Peyer's patch (tissue), 4 donors: ENCODE results near the gene GSTM4. TPM values are rescaled to one million over a fixed set of nuclear protein-coding genes. Genes with fewer than 3 reads are reported as not detected.

Source experiments
- DNase-seq, 3 donors: peaks; one replicate each; pipeline ENCODE4 v3.0.0-alpha.2; 2017 to 2019
- H3K27ac ChIP-seq, 4 donors: fragments of 200-600 bp; sonication (generic); one replicate each; pipeline ENCODE4 v1.5.1; 2016 to 2019
- H3K27me3 ChIP-seq, 2 donors: fragments of 200-600 bp; sonication (generic); one replicate each; pipeline ENCODE4 v1.5.1; 2019
- H3K36me3 ChIP-seq, 3 donors: fragments of 200-600 bp; sonication (generic); one replicate each; pipeline ENCODE4 v1.5.1; 2016 to 2019
- H3K4me1 ChIP-seq, 4 donors: fragments of 200-600 bp; sonication (generic); one replicate each; pipeline ENCODE4 v1.5.1; 2016 to 2019
- H3K4me3 ChIP-seq, 4 donors: fragments of 200-600 bp; sonication (generic); 1 replicate in 3 of 4; 2 replicates in 1 of 4; pipeline ENCODE4 v1.5.1; 2016 to 2019; ENCODE audit warnings: mild to moderate bottlenecking in 1 of 4
- H3K9me3 ChIP-seq, 4 donors: fragments of 200-600 bp; sonication (generic); one replicate each; pipeline ENCODE4 v1.5.1; 2016 to 2019; ENCODE audit warnings: mild to moderate bottlenecking in 1 of 4
- POLR2A ChIP-seq, 2 donors: fragments of 450-650 bp; IDR thresholded peaks; one replicate each; pipeline ENCODE4 v1.5.1; 2017; ENCODE audit warnings: antibody characterized with exemption in 2 of 2, mild to moderate bottlenecking in 2 of 2, moderate library complexity in 2 of 2
- total RNA-seq, 4 donors: library from RNA; depleted of rRNA; stranded (reverse); fragments of >200 nt; gene quantifications; one replicate each; pipeline ENCODE4 v1.1.0, GENCODE V29; 2016
- TF ChIP-seq, protein P1 (sequence below), 6 experiments: fragments of 450-650 bp in 4 of 6; fragments of 200-600 bp in 2 of 6; sonication (generic) in 1 of 6; IDR thresholded peaks; one replicate each; pipeline ENCODE4 v1.5.1; 2017 to 2019; ENCODE audit warnings: antibody characterized with exemption in 6 of 6, mild to moderate bottlenecking in 3 of 6, moderate library complexity in 1 of 6

Gene GSTM4
- total RNA-seq, 4 donors from 2014 or later, result 76.7 to 276 (median 228) TPM

DNA sequence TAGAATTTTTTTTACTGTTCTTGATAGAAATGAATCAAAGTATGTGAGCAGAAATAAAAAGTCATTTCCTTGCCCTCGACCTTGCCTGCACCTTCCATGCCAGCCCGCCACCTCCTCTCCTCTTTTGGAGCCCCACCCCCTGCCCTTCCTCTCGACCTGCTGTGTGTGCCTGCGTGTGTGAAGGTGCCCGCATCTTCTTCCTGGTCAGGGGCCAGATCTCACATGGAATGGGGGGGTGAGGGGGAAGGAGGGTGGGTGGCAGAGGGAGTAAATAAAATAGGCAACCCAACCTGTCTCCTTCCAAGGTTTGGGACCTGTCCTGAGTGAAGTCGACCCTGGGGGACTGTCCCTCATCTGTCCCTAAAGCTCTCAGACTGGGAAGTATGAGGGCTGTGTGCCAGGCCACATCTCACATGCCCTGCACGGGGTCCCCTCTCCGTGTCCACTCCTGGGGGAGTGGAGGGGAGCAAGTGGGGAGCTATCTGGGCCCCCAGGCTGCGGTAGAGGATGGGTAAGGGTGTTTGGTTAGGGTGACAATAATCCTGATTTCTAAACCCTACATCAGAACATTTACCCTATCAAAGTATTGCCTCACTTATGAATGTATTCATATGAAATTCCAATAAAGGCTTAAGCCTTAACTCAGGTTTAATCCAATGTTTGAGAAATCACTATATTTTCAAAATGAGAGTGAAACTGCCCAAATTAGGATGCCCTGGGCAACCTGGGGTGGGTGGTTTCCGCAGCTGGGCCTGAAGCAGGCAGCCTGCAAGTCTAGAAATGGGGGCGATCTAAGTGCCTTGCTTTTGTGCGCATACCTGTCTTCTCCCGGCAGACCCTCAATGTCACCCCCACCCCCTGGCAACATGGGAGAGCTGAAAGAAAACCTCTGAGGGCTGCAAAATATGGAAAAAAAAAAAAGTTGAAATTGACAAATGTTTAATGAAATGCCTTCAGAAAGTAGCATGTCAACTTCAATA, 20.8 kb upstream of the GSTM4 start:
- Histone ChIP-seq H3K4me3 (no peak overlapping the region), H3K9me3 (no peaks in the 10 kb centered on the region), H3K27me3 (no peaks in the 10 kb centered on the region), H3K4me1 (peaks cover 0 to 33% (median 5%) of the 10 kb centered on the region in 4 donors), H3K36me3 (peaks cover 0 to 15% (median 0%) of the 10 kb centered on the region in 3 donors), H3K27ac (peak overlapping the region in 1 of 4 donors; percentile 19)
- DNase-seq, result peak in 1 of 3 donors; percentile 46
- TF ChIP-seq, protein P1, sequence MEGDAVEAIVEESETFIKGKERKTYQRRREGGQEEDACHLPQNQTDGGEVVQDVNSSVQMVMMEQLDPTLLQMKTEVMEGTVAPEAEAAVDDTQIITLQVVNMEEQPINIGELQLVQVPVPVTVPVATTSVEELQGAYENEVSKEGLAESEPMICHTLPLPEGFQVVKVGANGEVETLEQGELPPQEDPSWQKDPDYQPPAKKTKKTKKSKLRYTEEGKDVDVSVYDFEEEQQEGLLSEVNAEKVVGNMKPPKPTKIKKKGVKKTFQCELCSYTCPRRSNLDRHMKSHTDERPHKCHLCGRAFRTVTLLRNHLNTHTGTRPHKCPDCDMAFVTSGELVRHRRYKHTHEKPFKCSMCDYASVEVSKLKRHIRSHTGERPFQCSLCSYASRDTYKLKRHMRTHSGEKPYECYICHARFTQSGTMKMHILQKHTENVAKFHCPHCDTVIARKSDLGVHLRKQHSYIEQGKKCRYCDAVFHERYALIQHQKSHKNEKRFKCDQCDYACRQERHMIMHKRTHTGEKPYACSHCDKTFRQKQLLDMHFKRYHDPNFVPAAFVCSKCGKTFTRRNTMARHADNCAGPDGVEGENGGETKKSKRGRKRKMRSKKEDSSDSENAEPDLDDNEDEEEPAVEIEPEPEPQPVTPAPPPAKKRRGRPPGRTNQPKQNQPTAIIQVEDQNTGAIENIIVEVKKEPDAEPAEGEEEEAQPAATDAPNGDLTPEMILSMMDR (IDR thresholded peaks at IDR 0.05), result no peak
- no peak for TF ChIP-seq POLR2A (IDR thresholded peaks at IDR 0.05)

DNA sequence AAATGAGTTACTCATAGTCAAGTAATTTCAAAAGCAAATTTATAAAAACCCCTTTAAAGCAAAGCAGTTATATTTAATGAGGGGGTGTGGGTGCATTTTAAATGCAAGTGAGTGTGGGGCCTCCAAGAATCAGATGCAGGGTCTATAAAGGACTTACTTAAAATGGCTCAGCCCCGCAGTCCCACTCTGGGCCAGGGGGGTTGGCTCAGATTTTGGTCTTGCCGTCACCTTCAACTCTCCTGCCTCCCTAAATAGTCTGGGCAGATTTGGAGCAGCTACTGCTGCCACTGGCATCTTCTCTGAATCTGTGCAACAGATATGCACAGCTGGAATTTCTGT, 20.1 kb upstream of the GSTM4 start:
- no peak for DNase-seq
- peaks cover 0 to 11% (median 0%) of the 10 kb centered on the region in 3 donors for H3K36me3 ChIP-seq
- TF ChIP-seq POLR2A (IDR thresholded peaks at IDR 0.05), result no peak
- TF ChIP-seq, protein P1 (IDR thresholded peaks at IDR 0.05), result no peak
- peak overlapping the region in 1 of 4 donors; percentile 73 for H3K27ac ChIP-seq
- peaks cover 0 to 33% (median 5%) of the 10 kb centered on the region in 4 donors for H3K4me1 ChIP-seq
- H3K9me3 ChIP-seq, result no peaks in the 10 kb centered on the region
- H3K27me3 ChIP-seq, result no peaks in the 10 kb centered on the region
- no peak overlapping the region for H3K4me3 ChIP-seq

DNA sequence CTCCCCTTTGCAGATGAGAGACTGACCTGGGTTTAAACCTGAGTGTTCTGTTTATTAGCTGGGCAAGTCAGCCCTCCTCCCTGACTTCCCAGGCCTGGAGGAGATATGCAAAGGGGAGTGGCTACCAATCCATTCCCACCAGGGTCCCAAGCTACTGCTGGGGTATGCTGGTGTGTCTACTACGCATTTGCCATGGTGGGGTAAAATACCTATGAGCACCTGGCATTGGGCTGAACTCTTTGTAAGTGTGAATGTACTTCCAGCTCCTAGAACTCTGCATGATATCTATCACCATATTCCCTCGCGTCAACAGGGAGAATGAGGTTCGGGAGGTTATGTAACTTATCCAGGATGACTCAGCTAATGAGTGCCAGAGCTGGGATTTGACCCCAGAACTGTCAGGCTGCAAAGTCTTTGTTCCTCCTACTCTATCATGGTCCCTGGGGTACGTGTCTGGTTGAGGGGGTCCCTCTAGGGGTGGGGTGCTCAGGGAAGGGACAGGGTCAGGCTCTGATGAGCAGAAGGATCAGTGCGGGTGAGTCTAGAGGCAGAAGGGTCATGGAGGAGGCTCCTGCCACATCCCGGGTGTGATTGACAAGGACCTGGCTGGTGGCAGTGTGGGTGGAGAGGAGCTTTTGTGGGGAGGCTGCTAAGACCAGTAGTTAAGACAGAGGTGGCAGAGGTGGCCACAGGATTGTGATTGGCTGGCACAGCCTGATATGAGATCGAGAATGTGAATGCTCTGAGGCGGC, 19.5 kb upstream of the GSTM4 start:
- Histone ChIP-seq H3K4me3 (no peak overlapping the region), H3K27me3 (no peaks in the 10 kb centered on the region), H3K9me3 (no peaks in the 10 kb centered on the region), H3K36me3 (peaks cover 0 to 5% (median 0%) of the 10 kb centered on the region in 3 donors), H3K27ac (peak overlapping the region in 2 of 4 donors; percentile 24 to 73), H3K4me1 (peaks cover 0 to 33% (median 5%) of the 10 kb centered on the region in 4 donors)
- TF ChIP-seq, protein P1 (IDR thresholded peaks at IDR 0.05), result no peak
- peak in 1 of 2 donors; percentile 5 for TF ChIP-seq POLR2A (IDR thresholded peaks at IDR 0.05)
- peak in 1 of 3 donors; percentile 50 for DNase-seq

DNA sequence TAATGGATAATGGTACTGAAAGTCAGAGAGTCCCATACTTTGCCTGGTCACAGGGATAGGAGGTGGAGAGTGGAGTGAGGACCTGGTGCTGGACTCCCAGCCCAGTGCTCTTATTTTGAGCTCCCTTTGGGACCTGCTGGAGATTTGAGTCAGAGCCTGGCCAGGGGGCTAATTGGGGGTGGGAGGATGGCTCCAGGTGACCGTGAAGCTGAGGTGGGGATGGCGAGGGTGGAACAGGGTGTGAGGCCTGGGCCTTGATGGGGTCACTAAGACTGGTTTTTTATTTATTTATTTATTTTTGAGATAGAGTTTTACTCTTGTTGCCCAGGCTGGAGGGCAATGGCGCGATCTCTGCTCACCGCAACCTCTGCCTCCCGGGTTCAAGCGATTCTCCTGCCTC, 18.5 kb upstream of the GSTM4 start:
- no peaks in the 10 kb centered on the region for H3K36me3 ChIP-seq
- no peaks in the 10 kb centered on the region for H3K27me3 ChIP-seq
- peaks cover 0 to 27% (median 5%) of the 10 kb centered on the region in 4 donors for H3K4me1 ChIP-seq
- no peak overlapping the region for H3K27ac ChIP-seq
- no peaks in the 10 kb centered on the region for H3K9me3 ChIP-seq
- TF ChIP-seq, protein P1 (IDR thresholded peaks at IDR 0.05), result no peak
- no peak for TF ChIP-seq POLR2A (IDR thresholded peaks at IDR 0.05)
- H3K4me3 ChIP-seq, result no peak overlapping the region
- no peak for DNase-seq

DNA sequence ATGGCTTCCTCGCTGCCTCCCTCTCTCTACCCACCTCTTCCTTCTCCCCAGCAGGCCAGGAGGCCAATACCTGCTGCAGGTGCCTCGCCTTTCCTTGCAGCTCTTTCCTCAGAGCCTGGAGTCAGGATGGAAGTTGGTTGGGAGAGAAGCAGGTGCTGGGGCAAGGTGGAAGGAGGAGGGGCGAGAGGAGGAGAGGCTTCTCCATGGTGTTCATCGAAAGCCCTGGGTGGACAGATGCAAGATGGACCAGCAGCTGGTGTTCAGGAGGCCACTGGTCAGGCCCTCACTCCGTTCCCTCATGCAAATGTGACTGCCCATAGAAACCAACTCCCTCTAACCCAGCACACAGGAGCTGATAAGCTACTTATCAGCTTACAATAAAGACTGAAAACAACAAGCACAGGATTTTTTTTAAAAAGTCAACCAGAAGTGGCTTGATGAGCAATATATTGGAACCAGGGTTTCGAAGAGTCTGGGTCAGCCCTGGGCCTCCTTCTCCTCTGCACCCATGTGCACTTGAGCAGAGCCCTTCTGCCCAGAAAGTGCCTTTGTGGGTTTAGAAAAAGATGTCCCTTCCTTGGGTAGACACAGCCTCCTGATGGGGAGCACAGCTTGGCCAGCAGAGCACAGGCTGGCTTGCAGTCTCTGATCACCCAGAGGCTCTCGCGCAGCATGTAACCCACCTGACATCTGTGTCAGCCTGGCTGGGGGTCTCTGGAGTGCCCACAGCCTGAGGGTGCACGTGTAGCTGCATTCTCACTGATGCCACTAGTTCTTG, 16.6 kb upstream of the GSTM4 start:
- H3K9me3 ChIP-seq, result no peaks in the 10 kb centered on the region
- H3K4me1 ChIP-seq, result peaks cover 0 to 22% (median 7%) of the 10 kb centered on the region in 4 donors
- H3K36me3 ChIP-seq, result no peaks in the 10 kb centered on the region
- peak in 2 of 3 donors; percentile 8 to 42 for DNase-seq
- TF ChIP-seq POLR2A (IDR thresholded peaks at IDR 0.05), result no peak
- TF ChIP-seq, protein P1 (IDR thresholded peaks at IDR 0.05), result no peak
- no peaks in the 10 kb centered on the region for H3K27me3 ChIP-seq
- H3K4me3 ChIP-seq, result no peak overlapping the region
- H3K27ac ChIP-seq, result no peak overlapping the region
